Measurements from ENCODE around the gene OPTN.

DNA sequence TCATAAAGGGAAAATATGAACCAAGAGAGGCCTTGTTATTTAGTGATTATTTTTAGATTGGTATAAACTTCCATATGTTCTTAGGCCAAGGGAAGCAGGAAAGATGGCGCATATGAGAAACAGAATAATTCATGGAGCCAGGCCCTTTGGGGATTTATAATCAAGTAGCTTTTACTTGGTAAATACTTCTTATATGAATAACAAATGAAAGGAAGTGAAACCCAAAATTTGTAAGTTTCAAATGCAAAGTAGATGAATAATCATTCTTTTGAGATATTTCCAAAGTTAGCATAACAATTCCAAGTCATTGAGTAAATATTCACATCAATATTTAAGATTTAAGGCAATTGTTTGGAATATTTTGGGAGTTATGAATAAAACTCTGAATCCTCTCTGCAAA is 13.9 kb upstream of the OPTN start:
- TF ChIP-seq CEBPB (IDR thresholded peaks at IDR 0.05; ENCODE audit: borderline replicate concordance in 1 of 2, low read depth in 2 of 2, low read length in 2 of 2) (no peak), POLR2A (IDR thresholded peaks at IDR 0.05; ENCODE audit: low read depth, low read length) (no peak), CREB1 (IDR thresholded peaks at IDR 0.05; ENCODE audit: low read depth) (no peak), TBL1XR1 (IDR thresholded peaks at IDR 0.05; ENCODE audit: low read depth, low read length) (no peak), MYC (IDR thresholded peaks at IDR 0.05; ENCODE audit: insufficient read depth, insufficient read length, insufficient replicate concordance, low read length, severe bottlenecking) (no peak), SIN3A (IDR thresholded peaks at IDR 0.05; ENCODE audit: low read depth, low read length) (no peak), CEBPZ (IDR thresholded peaks at IDR 0.05; ENCODE audit: low read depth, low read length) (no peak), EZH2 (IDR thresholded peaks at IDR 0.05; ENCODE audit: borderline replicate concordance, control insufficient read depth, low read depth, low read length) (no peak)
- TF ChIP-seq, protein P1, sequence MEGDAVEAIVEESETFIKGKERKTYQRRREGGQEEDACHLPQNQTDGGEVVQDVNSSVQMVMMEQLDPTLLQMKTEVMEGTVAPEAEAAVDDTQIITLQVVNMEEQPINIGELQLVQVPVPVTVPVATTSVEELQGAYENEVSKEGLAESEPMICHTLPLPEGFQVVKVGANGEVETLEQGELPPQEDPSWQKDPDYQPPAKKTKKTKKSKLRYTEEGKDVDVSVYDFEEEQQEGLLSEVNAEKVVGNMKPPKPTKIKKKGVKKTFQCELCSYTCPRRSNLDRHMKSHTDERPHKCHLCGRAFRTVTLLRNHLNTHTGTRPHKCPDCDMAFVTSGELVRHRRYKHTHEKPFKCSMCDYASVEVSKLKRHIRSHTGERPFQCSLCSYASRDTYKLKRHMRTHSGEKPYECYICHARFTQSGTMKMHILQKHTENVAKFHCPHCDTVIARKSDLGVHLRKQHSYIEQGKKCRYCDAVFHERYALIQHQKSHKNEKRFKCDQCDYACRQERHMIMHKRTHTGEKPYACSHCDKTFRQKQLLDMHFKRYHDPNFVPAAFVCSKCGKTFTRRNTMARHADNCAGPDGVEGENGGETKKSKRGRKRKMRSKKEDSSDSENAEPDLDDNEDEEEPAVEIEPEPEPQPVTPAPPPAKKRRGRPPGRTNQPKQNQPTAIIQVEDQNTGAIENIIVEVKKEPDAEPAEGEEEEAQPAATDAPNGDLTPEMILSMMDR (IDR thresholded peaks at IDR 0.05 in 2 of 3, conservative IDR thresholded peaks at IDR 0.05 in 1 of 3; ENCODE audit: control insufficient read depth in 2 of 3, extremely low read depth in 1 of 3, insufficient read depth in 1 of 3, low read depth in 3 of 3, low read length in 3 of 3): no peak
- TF ChIP-seq, protein P2, sequence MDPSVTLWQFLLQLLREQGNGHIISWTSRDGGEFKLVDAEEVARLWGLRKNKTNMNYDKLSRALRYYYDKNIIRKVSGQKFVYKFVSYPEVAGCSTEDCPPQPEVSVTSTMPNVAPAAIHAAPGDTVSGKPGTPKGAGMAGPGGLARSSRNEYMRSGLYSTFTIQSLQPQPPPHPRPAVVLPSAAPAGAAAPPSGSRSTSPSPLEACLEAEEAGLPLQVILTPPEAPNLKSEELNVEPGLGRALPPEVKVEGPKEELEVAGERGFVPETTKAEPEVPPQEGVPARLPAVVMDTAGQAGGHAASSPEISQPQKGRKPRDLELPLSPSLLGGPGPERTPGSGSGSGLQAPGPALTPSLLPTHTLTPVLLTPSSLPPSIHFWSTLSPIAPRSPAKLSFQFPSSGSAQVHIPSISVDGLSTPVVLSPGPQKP (IDR thresholded peaks at IDR 0.05; ENCODE audit: low read depth, low read length): no peak
